ENCODE data around the gene TGFA.

TGFA gene

GRCh38 chr2:70463581-70463980, 90.0 kb downstream of the TGFA start:
- no peak for DNase-seq (ENCODE audit: low spot score)

- DNase-seq (ENCODE audit: low spot score): no peak
Observed at GRCh38 chr2:70461981-70462876, 91.4 kb downstream of the TGFA start.

- DNase-seq (ENCODE audit: low spot score): no peak
Observed at GRCh38 chr2:70461414-70461813, 92.2 kb downstream of the TGFA start.

- no peak for DNase-seq (ENCODE audit: low spot score)
Observed at GRCh38 chr2:70460333-70460732, 93.3 kb downstream of the TGFA start.

GRCh38 chr2:70458661-70459060, 95.0 kb downstream of the TGFA start:
- no peak for DNase-seq (ENCODE audit: low spot score)

GRCh38 chr2:70456585-70457495, 96.8 kb downstream of the TGFA start:
- no peak for DNase-seq (ENCODE audit: low spot score)

GRCh38 chr2:70454936-70455544, 98.6 kb downstream of the TGFA start:
- no peak for DNase-seq (ENCODE audit: low spot score)

GRCh38 chr2:70450641-70451250, 102.9 kb downstream of the TGFA start:
- DNase-seq (ENCODE audit: low spot score): no peak

GRCh38 chr2:70448041-70448440, 105.6 kb downstream of the TGFA start:
- DNase-seq (ENCODE audit: low spot score): no peak

GRCh38 chr2:70443726-70444125, 109.9 kb downstream of the TGFA start:
- no peak for DNase-seq (ENCODE audit: low spot score)

GRCh38 chr2:70443078-70443465, 110.6 kb downstream of the TGFA start:
- no peak for DNase-seq (ENCODE audit: low spot score)

GRCh38 chr2:70442301-70443077, 111.1 kb downstream of the TGFA start:
- no peak for DNase-seq (ENCODE audit: low spot score)

- peak; percentile 72 for DNase-seq (ENCODE audit: low spot score)
Observed at GRCh38 chr2:70440621-70441020, 113.0 kb downstream of the TGFA start.

GRCh38 chr2:70435138-70435537, 118.5 kb downstream of the TGFA start:
- DNase-seq (ENCODE audit: low spot score): no peak

- no peak for DNase-seq (ENCODE audit: low spot score)
Observed at GRCh38 chr2:70433315-70433714, 120.3 kb downstream of the TGFA start.

GRCh38 chr2:70431716-70432347, 121.8 kb downstream of the TGFA start:
- DNase-seq (ENCODE audit: low spot score): no peak

GRCh38 chr2:70426341-70426740, 127.3 kb downstream of the TGFA start:
- DNase-seq (ENCODE audit: low spot score): no peak

- DNase-seq (ENCODE audit: low spot score): no peak
Observed at GRCh38 chr2:70425682-70426301, 127.8 kb downstream of the TGFA start.

GRCh38 chr2:70420740-70421139, 132.9 kb downstream of the TGFA start:
- no peak for DNase-seq (ENCODE audit: low spot score)

- no peak for DNase-seq (ENCODE audit: low spot score)
Observed at GRCh38 chr2:70420143-70420542, 133.5 kb downstream of the TGFA start.
